SKM-1 treated with dmso at 0.1 percent for 144 hours (cell line): ENCODE measurements around the gene MXD4.

Source experiments
- DNase-seq: peaks from one replicate; lab custom pipeline; 2025; ENCODE audit not compliant: unreplicated experiment; lab: John Stamatoyannopoulos, UW

Gene MXD4

GRCh38 chr4:2292646-2293108 lies 30.8 kb upstream of the MXD4 start:
- DNase-seq: no peak

GRCh38 chr4:2291705-2292645 lies 30.1 kb upstream of the MXD4 start:
- no peak for DNase-seq

GRCh38 chr4:2290974-2291704 lies 29.2 kb upstream of the MXD4 start:
- no peak for DNase-seq

GRCh38 chr4:2290488-2290887 lies 28.6 kb upstream of the MXD4 start:
- DNase-seq: no peak

GRCh38 chr4:2289955-2290333 lies 28.0 kb upstream of the MXD4 start:
- no peak for DNase-seq

GRCh38 chr4:2289311-2289954 lies 27.5 kb upstream of the MXD4 start:
- DNase-seq: no peak

- no peak for DNase-seq
These were observed 26.2 kb upstream of the MXD4 start for GRCh38 chr4:2288051-2288541.

- DNase-seq: no peak
These were observed 25.6 kb upstream of the MXD4 start for GRCh38 chr4:2287594-2287915.

- DNase-seq: no peak
These were observed 25.1 kb upstream of the MXD4 start for GRCh38 chr4:2286904-2287593.

- DNase-seq: no peak
These were observed 23.9 kb upstream of the MXD4 start for GRCh38 chr4:2285613-2286381.

- DNase-seq: no peak
These were observed 23.2 kb upstream of the MXD4 start for GRCh38 chr4:2284934-2285612.

- DNase-seq: no peak
These were observed 22.4 kb upstream of the MXD4 start for GRCh38 chr4:2284161-2284933.

- no peak for DNase-seq
These were observed 21.3 kb upstream of the MXD4 start for GRCh38 chr4:2283199-2283711.

- DNase-seq: no peak
These were observed 19.9 kb upstream of the MXD4 start for GRCh38 chr4:2281575-2282343.

GRCh38 chr4:2280531-2281300 lies 18.8 kb upstream of the MXD4 start:
- DNase-seq: no peak

- DNase-seq: no peak
These were observed 16.0 kb upstream of the MXD4 start for GRCh38 chr4:2277956-2278355.
